HUES6 (cell line): ENCODE measurements around the gene AP1B1.
"Not testable (repeated sequence)": the region's sequence is repeated elsewhere in the genome, so short reads cannot be mapped to it uniquely, and the experiment has no call there.

Source experiments
- H3K27ac ChIP-seq: 2 replicates; pipeline ENCODE4 v1.7.0; 2013; ENCODE audit warnings: low read depth, mild to moderate bottlenecking, low read length, inconsistent platforms
- H3K27me3 ChIP-seq: 2 replicates; pipeline ENCODE4 v1.6.1; 2013; ENCODE audit warnings: low read length; ENCODE audit not compliant: control insufficient read depth, insufficient read depth
- H3K36me3 ChIP-seq: 2 replicates; pipeline ENCODE4 v1.6.1; 2013; ENCODE audit warnings: low read length; ENCODE audit not compliant: control insufficient read depth, insufficient read depth
- H3K4me1 ChIP-seq: 2 replicates; pipeline ENCODE4 v1.6.1; 2013; ENCODE audit warnings: low read length; ENCODE audit not compliant: control insufficient read depth, insufficient read depth
- H3K4me3 ChIP-seq: 2 replicates; pipeline ENCODE4 v1.5.1; 2013; ENCODE audit warnings: low read depth, low read length
- H3K9ac ChIP-seq: one replicate; pipeline ENCODE4 v1.6.1; 2013; ENCODE audit warnings: mild to moderate bottlenecking, low read length
- H3K9me3 ChIP-seq: 2 replicates; pipeline ENCODE4 v1.6.1; 2013; ENCODE audit warnings: low read depth, low read length; ENCODE audit not compliant: control insufficient read depth, insufficient read depth

Gene AP1B1

DNA sequence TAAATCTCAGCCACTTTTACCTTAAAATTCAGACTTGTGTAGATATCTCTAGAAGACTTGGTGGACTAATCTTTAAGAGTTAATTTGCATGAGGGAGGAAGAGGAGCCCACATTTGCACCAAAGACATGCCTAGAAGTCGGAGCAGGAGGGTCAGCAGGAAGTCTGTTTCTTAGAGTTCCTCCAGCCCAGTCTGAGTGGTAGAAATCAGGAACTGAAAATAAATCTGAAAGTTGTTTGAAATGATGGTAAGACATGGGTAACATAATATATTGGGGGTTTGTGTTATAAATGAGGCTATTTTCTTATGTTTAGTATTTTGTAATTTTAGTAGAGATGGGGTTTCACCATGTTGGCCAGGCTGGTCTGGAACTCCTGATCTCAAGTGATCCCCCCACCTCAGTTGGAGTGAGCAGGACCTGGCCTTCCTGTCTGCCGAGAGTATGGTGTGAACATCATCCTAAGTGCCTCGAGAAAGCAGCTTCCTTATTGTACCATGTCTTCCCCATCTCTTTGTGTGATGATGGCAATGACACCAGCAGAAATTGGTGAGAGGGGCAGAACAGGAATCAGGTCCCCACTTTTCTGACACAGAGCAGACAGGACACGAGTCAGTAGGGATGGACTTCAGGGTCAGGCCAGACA is 23.3 kb upstream of the AP1B1 start:
- not testable (repeated sequence) for H3K27ac ChIP-seq, H3K27me3 ChIP-seq, H3K36me3 ChIP-seq, H3K4me3 ChIP-seq, H3K9me3 ChIP-seq, H3K4me1 ChIP-seq, H3K9ac ChIP-seq

DNA sequence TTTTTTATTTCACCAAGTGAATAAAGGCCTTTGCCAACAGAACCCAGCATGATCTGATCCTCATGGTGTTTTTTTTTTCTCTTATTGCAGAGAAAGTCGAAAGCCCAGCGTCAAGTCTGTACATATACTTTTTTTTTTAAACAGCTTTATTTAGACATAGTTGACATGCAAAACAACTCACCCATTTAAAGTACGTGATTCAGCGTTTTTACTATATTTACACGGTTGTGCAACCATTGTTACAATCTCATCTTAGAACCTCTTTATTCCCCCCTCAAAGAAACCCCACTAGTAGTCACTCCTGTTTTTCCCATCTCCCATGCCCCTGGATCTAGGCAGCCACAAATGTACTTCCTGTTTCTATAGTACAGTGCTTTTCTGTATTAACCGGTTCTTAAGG is 20.6 kb upstream of the AP1B1 start:
- Histone ChIP-seq H3K27me3 (no peaks in the 10 kb centered on the region), H3K36me3 (no peaks in the 10 kb centered on the region), H3K27ac (no peak overlapping the region), H3K9me3 (no peaks in the 10 kb centered on the region), H3K9ac (no peak overlapping the region), H3K4me3 (no peak overlapping the region), H3K4me1 (no peaks in the 10 kb centered on the region; the same call in 1 of the 2 replicates)

- H3K36me3 ChIP-seq, H3K9me3 ChIP-seq, H3K27ac ChIP-seq, H3K27me3 ChIP-seq, H3K9ac ChIP-seq, H3K4me1 ChIP-seq, H3K4me3 ChIP-seq: not testable (repeated sequence)
Observed at GRCh38 chr22:29401538-29401937, 13.2 kb upstream of the AP1B1 start.

- H3K9me3 ChIP-seq: no peaks in the 10 kb centered on the region
- no peak overlapping the region for H3K27ac ChIP-seq
- no peaks in the 10 kb centered on the region for H3K36me3 ChIP-seq
- no peaks in the 10 kb centered on the region for H3K27me3 ChIP-seq
- no peaks in the 10 kb centered on the region for H3K4me1 ChIP-seq
- no peak overlapping the region for H3K4me3 ChIP-seq
- H3K9ac ChIP-seq: no peak overlapping the region
Observed at GRCh38 chr22:29400576-29400975, 12.2 kb upstream of the AP1B1 start.

DNA sequence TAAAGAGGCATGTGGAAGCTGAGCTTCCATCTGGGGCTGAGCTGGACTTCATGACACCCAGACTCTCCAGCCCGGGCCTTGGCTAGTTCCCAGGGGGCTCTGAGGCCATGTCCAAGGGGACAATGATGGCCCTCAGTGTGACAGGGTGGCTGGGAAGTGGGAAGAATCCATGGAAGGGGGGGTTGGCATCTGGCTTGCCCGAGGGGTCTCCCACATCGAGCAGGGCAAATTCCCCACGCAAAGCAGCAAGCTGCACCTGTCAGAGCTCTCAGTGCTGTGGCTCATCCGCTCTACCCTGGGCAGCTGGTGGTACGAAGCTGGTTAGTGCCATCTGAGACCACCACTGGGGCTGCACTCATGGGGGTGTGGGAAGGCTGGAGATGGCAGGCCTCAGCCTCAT is 9.4 kb upstream of the AP1B1 start:
- Histone ChIP-seq H3K4me1 (no peaks in the 10 kb centered on the region), H3K27ac (no peak overlapping the region), H3K36me3 (no peaks in the 10 kb centered on the region), H3K9ac (no peak overlapping the region), H3K9me3 (no peaks in the 10 kb centered on the region), H3K27me3 (no peaks in the 10 kb centered on the region), H3K4me3 (no peak overlapping the region)

GRCh38 chr22:29396126-29396525 is 7.8 kb upstream of the AP1B1 start:
- Histone ChIP-seq H3K27me3 (no peaks in the 10 kb centered on the region), H3K9me3 (no peaks in the 10 kb centered on the region), H3K9ac (no peak overlapping the region), H3K27ac (no peak overlapping the region), H3K4me1 (no peaks in the 10 kb centered on the region), H3K4me3 (no peak overlapping the region), H3K36me3 (no peaks in the 10 kb centered on the region)

DNA sequence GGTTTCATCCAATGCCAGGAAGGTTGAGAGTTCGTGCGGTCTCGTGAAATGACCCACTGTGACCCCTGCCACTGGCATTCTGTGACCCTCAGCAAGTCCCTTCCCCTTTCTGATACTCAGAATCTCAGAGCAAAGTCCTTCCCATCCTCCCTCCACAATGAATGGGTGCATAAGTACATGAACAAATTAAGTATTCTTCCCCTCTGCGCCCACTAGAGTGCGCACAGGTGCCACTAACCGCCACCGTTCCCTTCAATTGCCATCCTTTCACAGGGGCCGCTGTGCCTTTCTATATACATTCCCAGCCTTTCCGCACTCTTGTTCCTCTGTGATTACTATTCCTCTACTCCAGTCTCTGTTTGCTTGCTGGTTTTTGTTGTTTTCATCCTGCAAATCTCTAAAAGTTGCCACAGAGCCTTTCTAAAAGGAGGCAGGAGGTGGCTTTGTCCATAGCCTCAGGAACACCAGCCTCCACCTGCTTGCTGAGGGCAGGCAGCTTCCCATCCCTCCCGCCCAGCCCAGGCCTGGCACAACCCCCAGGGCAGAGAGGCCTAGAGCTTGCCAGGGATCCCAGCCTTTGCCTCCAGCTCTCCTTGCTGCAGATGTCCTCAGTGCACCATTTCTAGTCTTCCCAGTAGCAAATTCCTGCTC is 6.7 kb upstream of the AP1B1 start:
- Histone ChIP-seq H3K4me3 (no peak overlapping the region), H3K9ac (no peak overlapping the region), H3K36me3 (no peaks in the 10 kb centered on the region), H3K9me3 (no peaks in the 10 kb centered on the region), H3K27me3 (no peaks in the 10 kb centered on the region), H3K27ac (no peak overlapping the region), H3K4me1 (no peaks in the 10 kb centered on the region)

GRCh38 chr22:29393019-29393608 is 4.7 kb upstream of the AP1B1 start:
- H3K36me3 ChIP-seq: no peaks in the 10 kb centered on the region
- H3K27me3 ChIP-seq: no peaks in the 10 kb centered on the region
- H3K9ac ChIP-seq: no peak overlapping the region
- H3K4me1 ChIP-seq: no peaks in the 10 kb centered on the region
- no peaks in the 10 kb centered on the region for H3K9me3 ChIP-seq
- H3K27ac ChIP-seq: no peak overlapping the region
- no peak overlapping the region for H3K4me3 ChIP-seq

- no peaks in the 10 kb centered on the region for H3K36me3 ChIP-seq
- no peaks in the 10 kb centered on the region for H3K9me3 ChIP-seq
- H3K4me3 ChIP-seq: no peak overlapping the region
- H3K27me3 ChIP-seq: no peaks in the 10 kb centered on the region
- H3K27ac ChIP-seq: no peak overlapping the region
- H3K9ac ChIP-seq: no peak overlapping the region
- H3K4me1 ChIP-seq: peaks cover 3% of the 10 kb centered on the region; the same call in 1 of the 2 replicates
Observed at GRCh38 chr22:29391546-29391945, 3.2 kb upstream of the AP1B1 start.

DNA sequence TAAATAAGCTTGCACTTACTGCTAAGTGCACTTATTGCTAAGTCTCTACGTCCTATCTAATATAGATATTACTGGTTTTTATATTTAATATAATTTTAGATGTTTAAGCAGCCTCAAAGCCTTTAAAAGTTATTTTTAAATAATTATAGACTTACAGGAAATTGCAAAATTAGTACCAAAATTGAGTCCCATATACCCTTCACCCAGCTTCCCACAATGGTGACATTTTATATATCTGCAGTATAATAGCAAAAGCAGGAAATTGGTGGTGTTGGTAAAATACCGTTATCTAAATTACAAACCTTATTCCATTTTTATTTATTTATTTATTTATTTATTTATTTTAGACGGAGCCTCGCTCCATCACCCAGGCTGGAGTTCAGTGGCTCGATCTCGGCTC is 1.9 kb upstream of the AP1B1 start:
- H3K4me3 ChIP-seq: no peak overlapping the region
- H3K9ac ChIP-seq: no peak overlapping the region
- no peaks in the 10 kb centered on the region for H3K27me3 ChIP-seq
- H3K9me3 ChIP-seq: no peaks in the 10 kb centered on the region
- no peak overlapping the region for H3K27ac ChIP-seq
- H3K4me1 ChIP-seq: peaks cover 8% of the 10 kb centered on the region; the same call in 1 of the 2 replicates
- no peaks in the 10 kb centered on the region; the same call in 1 of the 2 replicates for H3K36me3 ChIP-seq

DNA sequence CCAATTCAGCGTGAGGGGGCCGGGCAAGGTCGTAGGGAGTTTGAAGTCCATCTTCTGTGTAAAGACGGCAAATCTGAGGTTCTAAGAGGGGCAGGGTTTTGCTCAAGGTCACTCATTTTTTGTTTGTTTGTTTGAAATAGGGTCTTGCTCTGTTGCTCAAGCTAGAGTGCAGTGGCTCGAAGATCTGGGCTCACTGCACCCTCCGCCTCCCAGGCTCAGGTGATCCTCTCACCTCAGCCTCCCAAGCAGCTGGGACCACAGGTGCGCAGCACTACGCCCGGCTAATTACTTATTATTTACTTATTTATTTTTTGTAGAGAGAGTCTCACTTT is 355 bp upstream of the AP1B1 start:
- no peaks in the 10 kb centered on the region for H3K27me3 ChIP-seq
- no peak overlapping the region for H3K27ac ChIP-seq
- H3K9me3 ChIP-seq: no peaks in the 10 kb centered on the region
- H3K9ac ChIP-seq: no peak overlapping the region
- peak overlapping the region; percentile 82 for H3K4me3 ChIP-seq
- peaks cover 8% of the 10 kb centered on the region; the same call in 1 of the 2 replicates for H3K4me1 ChIP-seq
- no peaks in the 10 kb centered on the region; the same call in 1 of the 2 replicates for H3K36me3 ChIP-seq
